Loucy (cell line): ENCODE measurements around the gene TEX14.

Source experiments
- H2AFZ ChIP-seq: fragments of 200-600 bp; sonication (generic); 2 replicates; pipeline ENCODE4 v1.6.0; 2016; ENCODE audit warnings: antibody characterized with exemption, mild to moderate bottlenecking, low read length, moderate library complexity
- H3F3A ChIP-seq: fragments of 200-600 bp; 2 replicates; pipeline ENCODE4 v1.6.0; 2016; ENCODE audit warnings: antibody characterized with exemption, low read depth, mild to moderate bottlenecking
- H3K27me3 ChIP-seq: fragments of 200-600 bp; sonication (generic); 2 replicates; pipeline ENCODE4 v1.6.1; 2014; ENCODE audit warnings: low read length, mild to moderate bottlenecking; ENCODE audit not compliant: insufficient read depth, poor library complexity, severe bottlenecking
- H3K36me3 ChIP-seq: fragments of 200-600 bp; sonication (generic); 2 replicates; pipeline ENCODE4 v1.6.1; 2016; ENCODE audit warnings: low read length; ENCODE audit not compliant: insufficient read depth
- H3K4me1 ChIP-seq: fragments of 200-600 bp; sonication (generic); 2 replicates; pipeline ENCODE4 v1.5.1; 2014; ENCODE audit warnings: low read length, mild to moderate bottlenecking; ENCODE audit not compliant: insufficient read depth, poor library complexity, severe bottlenecking
- H3K4me2 ChIP-seq: fragments of 200-600 bp; sonication (generic); 2 replicates; pipeline ENCODE4 v1.6.0; 2014; ENCODE audit warnings: antibody characterized with exemption, low read length, low read depth, mild to moderate bottlenecking; ENCODE audit not compliant: poor library complexity, severe bottlenecking
- H3K4me3 ChIP-seq: fragments of 200-600 bp; sonication (generic); 2 replicates; pipeline ENCODE4 v1.5.1; 2014; ENCODE audit warnings: low read length, mild to moderate bottlenecking, mixed read lengths; ENCODE audit not compliant: poor library complexity, severe bottlenecking
- H3K79me2 ChIP-seq: fragments of 200-600 bp; sonication (generic); 2 replicates; pipeline ENCODE4 v1.6.1; 2014; ENCODE audit warnings: low read length; ENCODE audit not compliant: insufficient read depth
- H3K9ac ChIP-seq: fragments of 200-600 bp; sonication (generic); 2 replicates; pipeline ENCODE4 v1.6.0; 2014; ENCODE audit warnings: mild to moderate bottlenecking, low read depth, low read length, moderate library complexity; ENCODE audit not compliant: poor library complexity, severe bottlenecking
- H3K9me2 ChIP-seq: fragments of 200-600 bp; sonication (generic); replicated peaks from 2 replicates; pipeline ENCODE4 v1.6.1; 2016; ENCODE audit warnings: low read depth, low read length, mixed read lengths
- H3K9me3 ChIP-seq: fragments of 200-600 bp; sonication (generic); 2 replicates; pipeline ENCODE4 v1.6.1; 2014; ENCODE audit warnings: mild to moderate bottlenecking, antibody characterized with exemption, low read length, low read depth; ENCODE audit not compliant: insufficient read depth
- H4K20me1 ChIP-seq: fragments of 200-600 bp; sonication (generic); 2 replicates; pipeline ENCODE4 v1.6.0; 2014; ENCODE audit warnings: antibody characterized with exemption, low read length, mild to moderate bottlenecking; ENCODE audit not compliant: insufficient read depth, poor library complexity, severe bottlenecking
- EZH2phosphoT487 ChIP-seq: fragments of 200-600 bp; IDR thresholded peaks from 2 replicates; pipeline ENCODE4 v1.6.1; 2018; ENCODE audit warnings: antibody characterized with exemption, mild to moderate bottlenecking, moderate library complexity, borderline replicate concordance
- TF ChIP-seq, protein P1 (sequence below): fragments of 200-600 bp; sonication (generic); conservative IDR thresholded peaks from 2 replicates; pipeline ENCODE4 v1.5.1; 2014; ENCODE audit warnings: mild to moderate bottlenecking, antibody characterized with exemption, low read length

The TEX14 gene

DNA sequence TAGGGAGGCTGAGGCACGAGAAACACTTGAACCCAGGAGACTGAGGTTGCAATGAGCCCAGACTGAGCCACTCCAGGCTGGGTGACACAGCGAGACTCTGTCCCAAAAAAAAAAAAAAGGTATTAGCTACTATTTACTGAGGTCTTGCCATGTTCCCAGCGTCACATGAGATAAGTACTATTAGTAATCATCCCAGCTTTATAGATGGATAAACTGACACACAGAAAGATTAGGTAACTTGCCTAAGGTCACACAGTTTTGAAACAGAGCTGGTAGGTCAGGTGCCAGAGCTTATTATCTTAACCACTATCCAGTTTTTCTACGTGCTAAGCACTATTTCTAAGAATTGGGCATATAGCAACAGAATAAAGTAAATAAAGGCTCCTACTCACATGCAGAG, 51.6 kb downstream of the TEX14 start:
- no peaks in the 10 kb centered on the region for H3K9me2 ChIP-seq
- no peak overlapping the region for H3K9ac ChIP-seq
- no peaks in the 10 kb centered on the region for H3K9me3 ChIP-seq
- TF ChIP-seq, protein P1, sequence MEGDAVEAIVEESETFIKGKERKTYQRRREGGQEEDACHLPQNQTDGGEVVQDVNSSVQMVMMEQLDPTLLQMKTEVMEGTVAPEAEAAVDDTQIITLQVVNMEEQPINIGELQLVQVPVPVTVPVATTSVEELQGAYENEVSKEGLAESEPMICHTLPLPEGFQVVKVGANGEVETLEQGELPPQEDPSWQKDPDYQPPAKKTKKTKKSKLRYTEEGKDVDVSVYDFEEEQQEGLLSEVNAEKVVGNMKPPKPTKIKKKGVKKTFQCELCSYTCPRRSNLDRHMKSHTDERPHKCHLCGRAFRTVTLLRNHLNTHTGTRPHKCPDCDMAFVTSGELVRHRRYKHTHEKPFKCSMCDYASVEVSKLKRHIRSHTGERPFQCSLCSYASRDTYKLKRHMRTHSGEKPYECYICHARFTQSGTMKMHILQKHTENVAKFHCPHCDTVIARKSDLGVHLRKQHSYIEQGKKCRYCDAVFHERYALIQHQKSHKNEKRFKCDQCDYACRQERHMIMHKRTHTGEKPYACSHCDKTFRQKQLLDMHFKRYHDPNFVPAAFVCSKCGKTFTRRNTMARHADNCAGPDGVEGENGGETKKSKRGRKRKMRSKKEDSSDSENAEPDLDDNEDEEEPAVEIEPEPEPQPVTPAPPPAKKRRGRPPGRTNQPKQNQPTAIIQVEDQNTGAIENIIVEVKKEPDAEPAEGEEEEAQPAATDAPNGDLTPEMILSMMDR: no peak
- no peak for TF ChIP-seq EZH2phosphoT487
- H3K4me3 ChIP-seq: no peak overlapping the region
- H3F3A ChIP-seq: no peaks in the 10 kb centered on the region
- peaks cover 3% of the 10 kb centered on the region for H3K4me1 ChIP-seq
- no peak overlapping the region for H3K4me2 ChIP-seq
- no peaks in the 10 kb centered on the region for H3K36me3 ChIP-seq
- H3K79me2 ChIP-seq: no peaks in the 10 kb centered on the region
- H4K20me1 ChIP-seq: no peaks in the 10 kb centered on the region
- H3K27me3 ChIP-seq: no peaks in the 10 kb centered on the region
- H2AFZ ChIP-seq: no peak overlapping the region

DNA sequence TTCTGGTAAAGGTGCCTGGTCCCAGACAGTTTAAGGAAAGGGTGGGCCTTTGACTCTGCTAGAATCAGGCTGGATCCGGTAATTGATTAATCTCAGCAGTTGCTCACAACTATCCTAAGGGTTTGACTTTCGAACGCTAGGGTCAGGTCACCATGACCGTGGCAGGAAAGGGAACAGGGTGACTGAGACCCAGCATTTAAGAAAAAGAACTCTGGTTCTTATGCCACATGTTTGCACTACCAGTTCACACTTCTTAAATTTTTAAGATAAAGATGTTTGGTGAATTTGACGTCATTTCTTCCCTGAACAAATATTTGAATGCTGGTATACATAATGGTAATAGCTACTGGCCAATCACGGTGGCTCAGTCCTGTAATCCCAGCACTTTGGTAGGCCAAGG, 52.2 kb downstream of the TEX14 start:
- Histone ChIP-seq H4K20me1 (no peaks in the 10 kb centered on the region), H3K27me3 (no peaks in the 10 kb centered on the region), H3K36me3 (no peaks in the 10 kb centered on the region), H3F3A (no peaks in the 10 kb centered on the region), H3K9me3 (no peaks in the 10 kb centered on the region), H3K4me3 (no peak overlapping the region), H3K9me2 (no peaks in the 10 kb centered on the region), H3K79me2 (no peaks in the 10 kb centered on the region), H3K9ac (no peak overlapping the region), H2AFZ (no peak overlapping the region), H3K4me1 (peaks cover 3% of the 10 kb centered on the region), H3K4me2 (no peak overlapping the region)
- TF ChIP-seq, protein P1: no peak
- no peak for TF ChIP-seq EZH2phosphoT487

- TF ChIP-seq EZH2phosphoT487: no peak
- TF ChIP-seq, protein P1: no peak
- Histone ChIP-seq H3K36me3 (no peaks in the 10 kb centered on the region), H3K79me2 (no peaks in the 10 kb centered on the region), H4K20me1 (no peaks in the 10 kb centered on the region), H3K9ac (no peak overlapping the region), H3K4me1 (peaks cover 10% of the 10 kb centered on the region), H3K9me3 (no peaks in the 10 kb centered on the region), H3K9me2 (no peaks in the 10 kb centered on the region), H3F3A (no peaks in the 10 kb centered on the region), H3K4me2 (no peak overlapping the region), H3K27me3 (no peaks in the 10 kb centered on the region), H2AFZ (no peak overlapping the region), H3K4me3 (no peak overlapping the region)
These were observed 54.8 kb downstream of the TEX14 start for GRCh38 chr17:58637011-58637570.
